ENCODE data around the gene SHISA9.

SHISA9 gene

DNA sequence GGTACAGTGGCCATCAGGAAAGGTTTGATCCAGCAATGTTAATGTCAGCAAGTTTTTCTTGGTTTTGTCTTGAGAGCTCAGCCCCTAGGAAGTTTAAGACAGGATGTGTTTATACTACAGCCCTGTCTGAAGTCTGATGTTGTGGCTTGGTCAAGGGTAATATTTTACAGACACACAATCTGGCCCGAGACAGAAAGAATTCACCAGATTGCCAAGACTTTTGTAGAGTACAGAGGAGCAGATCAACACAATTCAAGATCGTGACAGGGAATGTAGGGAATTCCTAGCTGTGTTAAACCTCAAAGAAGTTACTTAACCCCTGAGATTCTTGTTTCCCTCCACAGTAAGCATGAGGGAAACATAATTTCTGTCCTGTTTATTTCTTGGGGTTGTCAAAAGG is 63.1 kb downstream of the SHISA9 start:
- H3K4me3 ChIP-seq (ENCODE audit: low read depth, low read length), result no peak overlapping the region
- no peaks in the 10 kb centered on the region for H3K27me3 ChIP-seq
- H3K9me3 ChIP-seq, result no peaks in the 10 kb centered on the region
- no peaks in the 10 kb centered on the region for H3K36me3 ChIP-seq
- no peaks in the 10 kb centered on the region for H3K4me1 ChIP-seq
- TF ChIP-seq, protein P1, sequence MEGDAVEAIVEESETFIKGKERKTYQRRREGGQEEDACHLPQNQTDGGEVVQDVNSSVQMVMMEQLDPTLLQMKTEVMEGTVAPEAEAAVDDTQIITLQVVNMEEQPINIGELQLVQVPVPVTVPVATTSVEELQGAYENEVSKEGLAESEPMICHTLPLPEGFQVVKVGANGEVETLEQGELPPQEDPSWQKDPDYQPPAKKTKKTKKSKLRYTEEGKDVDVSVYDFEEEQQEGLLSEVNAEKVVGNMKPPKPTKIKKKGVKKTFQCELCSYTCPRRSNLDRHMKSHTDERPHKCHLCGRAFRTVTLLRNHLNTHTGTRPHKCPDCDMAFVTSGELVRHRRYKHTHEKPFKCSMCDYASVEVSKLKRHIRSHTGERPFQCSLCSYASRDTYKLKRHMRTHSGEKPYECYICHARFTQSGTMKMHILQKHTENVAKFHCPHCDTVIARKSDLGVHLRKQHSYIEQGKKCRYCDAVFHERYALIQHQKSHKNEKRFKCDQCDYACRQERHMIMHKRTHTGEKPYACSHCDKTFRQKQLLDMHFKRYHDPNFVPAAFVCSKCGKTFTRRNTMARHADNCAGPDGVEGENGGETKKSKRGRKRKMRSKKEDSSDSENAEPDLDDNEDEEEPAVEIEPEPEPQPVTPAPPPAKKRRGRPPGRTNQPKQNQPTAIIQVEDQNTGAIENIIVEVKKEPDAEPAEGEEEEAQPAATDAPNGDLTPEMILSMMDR (IDR thresholded peaks at IDR 0.05; ENCODE audit: low read depth, low read length), result no peak
- DNase-seq, result no peak

- TF ChIP-seq, protein P1 (IDR thresholded peaks at IDR 0.05; ENCODE audit: low read depth, low read length), result no peak
- DNase-seq, result no peak
- Histone ChIP-seq H3K4me1 (no peaks in the 10 kb centered on the region), H3K4me3 (ENCODE audit: low read depth, low read length) (no peak overlapping the region), H3K36me3 (no peaks in the 10 kb centered on the region), H3K9me3 (no peaks in the 10 kb centered on the region), H3K27me3 (no peaks in the 10 kb centered on the region)
Measured at GRCh38 chr16:12965274-12965804, 63.9 kb downstream of the SHISA9 start.

DNA sequence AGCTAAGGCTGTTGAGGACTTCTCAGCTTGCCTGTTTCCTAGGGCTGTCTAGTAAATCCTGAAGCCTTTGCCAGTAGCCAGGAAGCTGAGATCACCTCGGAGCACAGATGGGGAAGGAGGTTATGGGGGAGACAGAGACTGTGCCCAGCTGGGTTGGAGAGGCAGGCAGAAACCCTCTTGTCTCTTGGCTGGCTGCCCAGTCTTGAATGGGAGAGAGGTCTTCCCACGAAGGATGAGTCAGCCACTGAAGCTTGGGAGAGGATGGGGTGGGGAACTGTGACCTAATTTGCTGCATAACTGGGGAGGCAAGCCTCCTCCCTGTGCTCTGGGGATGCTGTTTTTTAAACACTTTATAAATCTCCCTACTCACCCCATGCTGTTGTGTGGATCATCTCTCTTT is 69.8 kb downstream of the SHISA9 start:
- H3K4me3 ChIP-seq (ENCODE audit: low read depth, low read length), result no peak overlapping the region
- no peaks in the 10 kb centered on the region for H3K4me1 ChIP-seq
- H3K27me3 ChIP-seq, result no peaks in the 10 kb centered on the region
- no peaks in the 10 kb centered on the region for H3K36me3 ChIP-seq
- TF ChIP-seq, protein P1 (IDR thresholded peaks at IDR 0.05; ENCODE audit: low read depth, low read length), result no peak
- peak; percentile 13 for DNase-seq
- peaks cover 2% of the 10 kb centered on the region; the same call in 1 of the 2 replicates for H3K9me3 ChIP-seq

GRCh38 chr16:12972246-12972645 is 70.8 kb downstream of the SHISA9 start:
- H3K4me1 ChIP-seq, result no peaks in the 10 kb centered on the region
- H3K36me3 ChIP-seq, result no peaks in the 10 kb centered on the region
- peaks cover 2% of the 10 kb centered on the region; the same call in 1 of the 2 replicates for H3K9me3 ChIP-seq
- no peak for DNase-seq
- H3K27me3 ChIP-seq, result no peaks in the 10 kb centered on the region
- no peak overlapping the region for H3K4me3 ChIP-seq (ENCODE audit: low read depth, low read length)
- TF ChIP-seq, protein P1 (IDR thresholded peaks at IDR 0.05; ENCODE audit: low read depth, low read length), result no peak

DNA sequence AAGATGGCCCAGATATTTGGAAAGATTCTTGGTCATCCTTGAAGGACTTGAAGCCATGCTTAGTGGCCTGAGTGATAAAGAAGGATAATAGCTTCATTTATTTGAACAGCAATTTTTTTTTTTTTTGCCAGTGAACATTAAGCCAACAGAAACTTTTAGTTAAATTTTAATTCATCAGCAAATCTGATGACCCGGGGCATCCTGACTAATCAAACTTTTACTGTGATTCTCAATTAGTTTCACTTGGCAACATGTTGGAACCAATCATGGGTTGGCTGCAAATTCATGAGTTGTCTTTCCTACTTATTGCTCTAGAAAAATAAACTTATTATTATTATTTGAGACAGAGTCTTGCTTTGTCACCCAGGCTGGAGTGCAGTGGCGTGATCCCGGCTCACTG is 74.4 kb downstream of the SHISA9 start:
- DNase-seq, result no peak
- Histone ChIP-seq H3K4me1 (no peaks in the 10 kb centered on the region), H3K36me3 (no peaks in the 10 kb centered on the region), H3K27me3 (no peaks in the 10 kb centered on the region), H3K4me3 (ENCODE audit: low read depth, low read length) (no peak overlapping the region), H3K9me3 (peaks cover 2% of the 10 kb centered on the region; the same call in 1 of the 2 replicates)
- TF ChIP-seq, protein P1 (IDR thresholded peaks at IDR 0.05; ENCODE audit: low read depth, low read length), result no peak

- peaks cover 2% of the 10 kb centered on the region; the same call in 1 of the 2 replicates for H3K9me3 ChIP-seq
- H3K4me1 ChIP-seq, result no peaks in the 10 kb centered on the region
- no peak overlapping the region for H3K4me3 ChIP-seq (ENCODE audit: low read depth, low read length)
- H3K27me3 ChIP-seq, result no peaks in the 10 kb centered on the region
- TF ChIP-seq, protein P1 (IDR thresholded peaks at IDR 0.05; ENCODE audit: low read depth, low read length), result no peak
- DNase-seq, result no peak
- no peaks in the 10 kb centered on the region for H3K36me3 ChIP-seq
Measured at GRCh38 chr16:12976496-12976895, 75.1 kb downstream of the SHISA9 start.

All from BE2C (cell line).